ENCODE results near the gene CLEC18B.
"Not testable (repeated sequence)": the region's sequence is repeated elsewhere in the genome, so short reads cannot be mapped to it uniquely, and the experiment has no call there.

DNA sequence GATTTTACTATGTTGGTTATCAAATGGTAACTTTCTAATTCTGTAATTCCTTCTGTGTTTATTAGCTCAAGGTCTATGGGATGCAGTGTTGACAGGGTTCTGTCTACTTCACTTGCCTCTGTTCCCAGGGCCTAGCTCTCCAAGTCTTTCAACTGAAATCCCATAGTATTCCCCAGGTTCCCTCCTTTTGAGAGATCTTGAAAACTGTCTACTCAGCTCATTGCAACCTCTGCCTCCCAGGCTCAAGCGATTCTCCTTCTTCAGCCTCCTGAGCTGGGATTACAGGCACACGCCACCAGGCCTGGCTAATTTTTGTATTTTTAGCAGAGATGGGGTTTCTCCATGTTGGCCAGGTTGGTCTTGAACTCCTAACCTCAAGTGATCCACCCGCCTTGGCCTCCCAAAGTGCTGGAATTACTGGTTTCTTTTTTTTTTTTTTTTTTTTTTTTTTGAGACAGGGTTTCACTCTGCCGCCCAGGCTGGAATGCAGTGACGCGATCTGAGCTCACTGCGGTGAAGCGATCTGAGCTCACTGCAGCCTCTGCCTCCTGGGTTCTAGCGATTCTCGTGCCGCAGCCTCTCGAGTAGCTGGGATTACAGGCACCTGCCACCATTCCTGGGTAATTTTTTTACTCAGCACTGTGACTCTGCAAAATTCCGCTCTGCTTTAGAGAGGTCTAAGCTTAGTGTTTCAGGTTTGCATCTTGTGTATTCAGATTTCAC is 22.5 kb upstream of the CLEC18B start:
- TF ChIP-seq, protein P1, sequence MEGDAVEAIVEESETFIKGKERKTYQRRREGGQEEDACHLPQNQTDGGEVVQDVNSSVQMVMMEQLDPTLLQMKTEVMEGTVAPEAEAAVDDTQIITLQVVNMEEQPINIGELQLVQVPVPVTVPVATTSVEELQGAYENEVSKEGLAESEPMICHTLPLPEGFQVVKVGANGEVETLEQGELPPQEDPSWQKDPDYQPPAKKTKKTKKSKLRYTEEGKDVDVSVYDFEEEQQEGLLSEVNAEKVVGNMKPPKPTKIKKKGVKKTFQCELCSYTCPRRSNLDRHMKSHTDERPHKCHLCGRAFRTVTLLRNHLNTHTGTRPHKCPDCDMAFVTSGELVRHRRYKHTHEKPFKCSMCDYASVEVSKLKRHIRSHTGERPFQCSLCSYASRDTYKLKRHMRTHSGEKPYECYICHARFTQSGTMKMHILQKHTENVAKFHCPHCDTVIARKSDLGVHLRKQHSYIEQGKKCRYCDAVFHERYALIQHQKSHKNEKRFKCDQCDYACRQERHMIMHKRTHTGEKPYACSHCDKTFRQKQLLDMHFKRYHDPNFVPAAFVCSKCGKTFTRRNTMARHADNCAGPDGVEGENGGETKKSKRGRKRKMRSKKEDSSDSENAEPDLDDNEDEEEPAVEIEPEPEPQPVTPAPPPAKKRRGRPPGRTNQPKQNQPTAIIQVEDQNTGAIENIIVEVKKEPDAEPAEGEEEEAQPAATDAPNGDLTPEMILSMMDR (IDR thresholded peaks at IDR 0.05 in 2 of 3, conservative IDR thresholded peaks at IDR 0.05 in 1 of 3; ENCODE audit: borderline replicate concordance in 1 of 3, insufficient read depth in 1 of 3, low read depth in 2 of 3, low read length in 2 of 3), result not testable (repeated sequence)
- not testable (repeated sequence) for TF ChIP-seq ELF1 (IDR thresholded peaks at IDR 0.05; ENCODE audit: borderline replicate concordance, low read depth); YY1 (IDR thresholded peaks at IDR 0.05; ENCODE audit: extremely low read depth, insufficient replicate concordance, low read depth, low read length); EZH2 (IDR thresholded peaks at IDR 0.05); EZH2phosphoT487 (IDR thresholded peaks at IDR 0.05; ENCODE audit: borderline replicate concordance); POLR2AphosphoS5 (IDR thresholded peaks at IDR 0.05; ENCODE audit: low read depth, low read length)

Measured in HCT116 (cell line).